ENCODE measurements around the gene CYS1.

CYS1 gene

GRCh38 chr2:10041711-10042110 lies 38.5 kb downstream of the CYS1 start:
- no peaks in the 10 kb centered on the region for H4K20me1 ChIP-seq (ENCODE audit: low read depth, low read length)
- no peak overlapping the region for H3K4me3 ChIP-seq (ENCODE audit: insufficient read depth, low read length, poor library complexity, severe bottlenecking)
- no peak overlapping the region for H3K9ac ChIP-seq (ENCODE audit: low read length)
- no peak overlapping the region for H3K4me2 ChIP-seq (ENCODE audit: low read depth, low read length, poor library complexity, severe bottlenecking)
- H3K79me2 ChIP-seq (ENCODE audit: insufficient read depth, low read length), result no peaks in the 10 kb centered on the region
- no peaks in the 10 kb centered on the region for H3K9me2 ChIP-seq (replicated peaks; ENCODE audit: insufficient read depth, low read length)
- H3K36me3 ChIP-seq (ENCODE audit: low read length), result no peaks in the 10 kb centered on the region
- H3K27me3 ChIP-seq (ENCODE audit: low read length), result no peaks in the 10 kb centered on the region
- TF ChIP-seq EZH2phosphoT487 (conservative IDR thresholded peaks at IDR 0.05; ENCODE audit: low read length), result no peak
- no peak for TF ChIP-seq CTCF (IDR thresholded peaks at IDR 0.05; ENCODE audit: insufficient read depth, low read length, poor library complexity, severe bottlenecking)
- no peak overlapping the region for H2AFZ ChIP-seq (ENCODE audit: low read depth, low read length, severe bottlenecking)
- H3K27ac ChIP-seq (ENCODE audit: low read depth, low read length), result no peak overlapping the region
- H3K9me3 ChIP-seq (ENCODE audit: insufficient read depth, low read length), result no peaks in the 10 kb centered on the region
- H3F3A ChIP-seq (ENCODE audit: insufficient read depth), result no peaks in the 10 kb centered on the region

- Histone ChIP-seq H3K9me3 (ENCODE audit: insufficient read depth, low read length) (no peaks in the 10 kb centered on the region), H3F3A (ENCODE audit: insufficient read depth) (no peaks in the 10 kb centered on the region), H3K27me3 (ENCODE audit: low read length) (no peaks in the 10 kb centered on the region), H3K27ac (ENCODE audit: low read depth, low read length) (no peak overlapping the region), H3K9me2 (replicated peaks; ENCODE audit: insufficient read depth, low read length) (no peaks in the 10 kb centered on the region), H3K9ac (ENCODE audit: low read length) (no peak overlapping the region), H3K79me2 (ENCODE audit: insufficient read depth, low read length) (no peaks in the 10 kb centered on the region), H4K20me1 (ENCODE audit: low read depth, low read length) (no peaks in the 10 kb centered on the region), H2AFZ (ENCODE audit: low read depth, low read length, severe bottlenecking) (no peak overlapping the region), H3K4me3 (ENCODE audit: insufficient read depth, low read length, poor library complexity, severe bottlenecking) (no peak overlapping the region), H3K36me3 (ENCODE audit: low read length) (no peaks in the 10 kb centered on the region), H3K4me2 (ENCODE audit: low read depth, low read length, poor library complexity, severe bottlenecking) (no peak overlapping the region)
- TF ChIP-seq CTCF (IDR thresholded peaks at IDR 0.05; ENCODE audit: insufficient read depth, low read length, poor library complexity, severe bottlenecking) (no peak), EZH2phosphoT487 (conservative IDR thresholded peaks at IDR 0.05; ENCODE audit: low read length) (no peak)
Measured at GRCh38 chr2:10039658-10040410, 40.4 kb downstream of the CYS1 start.

- TF ChIP-seq CTCF (IDR thresholded peaks at IDR 0.05; ENCODE audit: insufficient read depth, low read length, poor library complexity, severe bottlenecking), result no peak
- TF ChIP-seq EZH2phosphoT487 (conservative IDR thresholded peaks at IDR 0.05; ENCODE audit: low read length), result no peak
- no peaks in the 10 kb centered on the region for H3K36me3 ChIP-seq (ENCODE audit: low read length)
- H3K9me2 ChIP-seq (replicated peaks; ENCODE audit: insufficient read depth, low read length), result no peaks in the 10 kb centered on the region
- no peaks in the 10 kb centered on the region for H3F3A ChIP-seq (ENCODE audit: insufficient read depth)
- H3K9me3 ChIP-seq (ENCODE audit: insufficient read depth, low read length), result no peaks in the 10 kb centered on the region
- H2AFZ ChIP-seq (ENCODE audit: low read depth, low read length, severe bottlenecking), result no peak overlapping the region
- no peak overlapping the region for H3K9ac ChIP-seq (ENCODE audit: low read length)
- no peaks in the 10 kb centered on the region for H3K79me2 ChIP-seq (ENCODE audit: insufficient read depth, low read length)
- H3K4me3 ChIP-seq (ENCODE audit: insufficient read depth, low read length, poor library complexity, severe bottlenecking), result no peak overlapping the region
- H4K20me1 ChIP-seq (ENCODE audit: low read depth, low read length), result no peaks in the 10 kb centered on the region
- no peak overlapping the region for H3K27ac ChIP-seq (ENCODE audit: low read depth, low read length)
- H3K27me3 ChIP-seq (ENCODE audit: low read length), result no peaks in the 10 kb centered on the region
- no peak overlapping the region for H3K4me2 ChIP-seq (ENCODE audit: low read depth, low read length, poor library complexity, severe bottlenecking)
Measured at GRCh38 chr2:10038716-10039115, 41.5 kb downstream of the CYS1 start.
